ENCODE measurements around the gene SNRPN.

DNA sequence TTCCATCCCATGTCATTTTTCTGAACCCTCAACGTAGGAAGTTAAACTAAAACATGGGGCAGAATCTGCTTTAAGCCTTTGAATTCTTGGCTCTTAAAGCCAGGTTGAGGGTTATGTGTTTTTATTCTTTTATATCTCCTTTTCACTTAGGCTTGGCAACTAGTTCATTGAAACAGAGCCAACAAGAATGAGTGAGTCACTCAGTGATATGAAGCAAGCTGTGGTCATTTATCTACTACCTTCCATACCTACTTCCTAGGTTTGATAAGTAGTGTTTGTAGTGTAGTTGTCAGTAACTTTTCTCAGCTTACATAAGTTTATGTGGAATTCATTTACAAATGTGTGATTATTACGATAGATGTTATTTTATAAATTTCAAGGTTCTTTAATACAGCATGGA is 67.4 kb downstream of the SNRPN start:
- TF ChIP-seq NR2C2 (CRISPR knock-in tag; IDR thresholded peaks at IDR 0.05) (no peak), NFE2L1 (CRISPR knock-in tag; IDR thresholded peaks at IDR 0.05) (no peak)
- TF ChIP-seq, protein P1, sequence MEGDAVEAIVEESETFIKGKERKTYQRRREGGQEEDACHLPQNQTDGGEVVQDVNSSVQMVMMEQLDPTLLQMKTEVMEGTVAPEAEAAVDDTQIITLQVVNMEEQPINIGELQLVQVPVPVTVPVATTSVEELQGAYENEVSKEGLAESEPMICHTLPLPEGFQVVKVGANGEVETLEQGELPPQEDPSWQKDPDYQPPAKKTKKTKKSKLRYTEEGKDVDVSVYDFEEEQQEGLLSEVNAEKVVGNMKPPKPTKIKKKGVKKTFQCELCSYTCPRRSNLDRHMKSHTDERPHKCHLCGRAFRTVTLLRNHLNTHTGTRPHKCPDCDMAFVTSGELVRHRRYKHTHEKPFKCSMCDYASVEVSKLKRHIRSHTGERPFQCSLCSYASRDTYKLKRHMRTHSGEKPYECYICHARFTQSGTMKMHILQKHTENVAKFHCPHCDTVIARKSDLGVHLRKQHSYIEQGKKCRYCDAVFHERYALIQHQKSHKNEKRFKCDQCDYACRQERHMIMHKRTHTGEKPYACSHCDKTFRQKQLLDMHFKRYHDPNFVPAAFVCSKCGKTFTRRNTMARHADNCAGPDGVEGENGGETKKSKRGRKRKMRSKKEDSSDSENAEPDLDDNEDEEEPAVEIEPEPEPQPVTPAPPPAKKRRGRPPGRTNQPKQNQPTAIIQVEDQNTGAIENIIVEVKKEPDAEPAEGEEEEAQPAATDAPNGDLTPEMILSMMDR (IDR thresholded peaks at IDR 0.05), result no peak
- TF ChIP-seq, protein P2, sequence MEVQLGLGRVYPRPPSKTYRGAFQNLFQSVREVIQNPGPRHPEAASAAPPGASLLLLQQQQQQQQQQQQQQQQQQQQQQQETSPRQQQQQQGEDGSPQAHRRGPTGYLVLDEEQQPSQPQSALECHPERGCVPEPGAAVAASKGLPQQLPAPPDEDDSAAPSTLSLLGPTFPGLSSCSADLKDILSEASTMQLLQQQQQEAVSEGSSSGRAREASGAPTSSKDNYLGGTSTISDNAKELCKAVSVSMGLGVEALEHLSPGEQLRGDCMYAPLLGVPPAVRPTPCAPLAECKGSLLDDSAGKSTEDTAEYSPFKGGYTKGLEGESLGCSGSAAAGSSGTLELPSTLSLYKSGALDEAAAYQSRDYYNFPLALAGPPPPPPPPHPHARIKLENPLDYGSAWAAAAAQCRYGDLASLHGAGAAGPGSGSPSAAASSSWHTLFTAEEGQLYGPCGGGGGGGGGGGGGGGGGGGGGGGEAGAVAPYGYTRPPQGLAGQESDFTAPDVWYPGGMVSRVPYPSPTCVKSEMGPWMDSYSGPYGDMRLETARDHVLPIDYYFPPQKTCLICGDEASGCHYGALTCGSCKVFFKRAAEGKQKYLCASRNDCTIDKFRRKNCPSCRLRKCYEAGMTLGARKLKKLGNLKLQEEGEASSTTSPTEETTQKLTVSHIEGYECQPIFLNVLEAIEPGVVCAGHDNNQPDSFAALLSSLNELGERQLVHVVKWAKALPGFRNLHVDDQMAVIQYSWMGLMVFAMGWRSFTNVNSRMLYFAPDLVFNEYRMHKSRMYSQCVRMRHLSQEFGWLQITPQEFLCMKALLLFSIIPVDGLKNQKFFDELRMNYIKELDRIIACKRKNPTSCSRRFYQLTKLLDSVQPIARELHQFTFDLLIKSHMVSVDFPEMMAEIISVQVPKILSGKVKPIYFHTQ (CRISPR knock-in tag; IDR thresholded peaks at IDR 0.05), result no peak
